ENCODE measurements around the gene EXO5. TPM values are rescaled to one million over a fixed set of nuclear protein-coding genes. Genes with fewer than 3 reads are reported as not detected.

EXO5 gene
- total and polyA plus RNA-seq, 2 of the 13 experiments (the other 11 are each of a cell fraction or from before 2014, with no cell fraction given): 9.9 to 20.5 TPM

GRCh38 chr1:40477678-40478053 lies 30.9 kb upstream of the EXO5 start:
- 5% methylated on average over 16 of the region's 17 CpGs for WGBS (ENCODE audit: low lambda C conversion rate)
- in situ Hi-C loops (cut with HindIII; ENCODE audit: extremely low pct_ligation_motif_present, low pct_unique_long_range_greater_than_20kb) (no loop called here), intact Hi-C loops (cut with micrococcal nuclease; ENCODE audit: unreplicated experiment) (no loop called here)
- Histone ChIP-seq H4K20me1 (ENCODE audit: insufficient read depth, low read length) (no peaks in the 10 kb centered on the region), H3K4me2 (ENCODE audit: low read depth, low read length) (peak overlapping the region; percentile 97), H2AFZ (ENCODE audit: low read length) (no peak overlapping the region), H3K79me2 (ENCODE audit: insufficient read depth, low read length) (peaks cover 5% of the 10 kb centered on the region), H3K27ac (ENCODE audit: extremely low read length, insufficient read depth, low read length) (peak overlapping the region; percentile 37), H3K36me3 (replicated peaks in 1 of 2; ENCODE audit: control insufficient read depth in 1 of 2, insufficient read depth in 2 of 2, low read length in 2 of 2) (peaks cover 2 to 12% of the 10 kb centered on the region in 2 experiments; a peak in 1 of 5 replicates), H3K4me1 (ENCODE audit: insufficient read depth, low read length) (peaks cover 15% of the 10 kb centered on the region), H3K9me3 (ENCODE audit: low read length) (peaks cover 30% of the 10 kb centered on the region), H3K4me3 (replicated peaks in 1 of 3; ENCODE audit: insufficient read depth in 1 of 3, low read depth in 2 of 3, low read length in 3 of 3) (peak overlapping the region; percentile 84 to 95 (median 85)), H3K9ac (ENCODE audit: insufficient read depth, low read depth, low read length) (peak overlapping the region; percentile 78), H3K27me3 (ENCODE audit: control insufficient read depth in 1 of 2, insufficient read depth in 2 of 2, low read length in 2 of 2) (peaks cover 0 to 3% of the 10 kb centered on the region in 2 experiments; a peak in 1 of 5 replicates)
- ATAC-seq (peak; percentile 64), DNase-seq (ENCODE audit: low spot score) (no peak), FAIRE-seq (peak; percentile 4)
- ChIA-PET CTCF (ENCODE audit: low intra/inter-chr PET ratio, low total read pairs) (no interaction called here), POLR2A (interaction anchor here (0.5 to 1.5 kb wide), 2 partner anchors 28 to 227 kb away, joined by 3 to 6 read pairs; partner anchors contain the start of gene ZFP69B)
- BruUV-seq (replicated peaks): no TSS peak
- TF ChIP-seq ZNF607 (CRISPR knock-in tag; IDR thresholded peaks at IDR 0.05; ENCODE audit: borderline replicate concordance) (no peak), ZNF605 (CRISPR knock-in tag; IDR thresholded peaks at IDR 0.05) (no peak), FIP1L1 (IDR thresholded peaks at IDR 0.05; ENCODE audit: borderline replicate concordance, insufficient read depth, low read depth, low read length) (no peak), MLLT10 (CRISPR knock-in tag; IDR thresholded peaks at IDR 0.05) (no peak), RFX5 (IDR thresholded peaks at IDR 0.05; ENCODE audit: low read depth, low read length) (no peak), STAT6 (CRISPR knock-in tag; IDR thresholded peaks at IDR 0.05; ENCODE audit: borderline replicate concordance) (no peak), LCORL (IDR thresholded peaks at IDR 0.05) (no peak), LCORL (CRISPR knock-in tag; IDR thresholded peaks at IDR 0.05) (0 out of 2 replicates have a peak, but pooled peaks have one; percentile 18), ZSCAN31 (CRISPR knock-in tag; IDR thresholded peaks at IDR 0.05; ENCODE audit: low read depth) (0 out of 2 replicates have a peak, but pooled peaks have one; percentile 1), ZNF776 (CRISPR knock-in tag; IDR thresholded peaks at IDR 0.05) (no peak), ATF7-NPFF (CRISPR knock-in tag; IDR thresholded peaks at IDR 0.05; ENCODE audit: low read depth) (peak; percentile 11; the same call in 1 of the 2 replicates), ZNF850 (CRISPR knock-in tag; conservative IDR thresholded peaks at IDR 0.05) (no peak), FOXA3 (CRISPR knock-in tag; IDR thresholded peaks at IDR 0.05) (no peak), ZNF235 (CRISPR knock-in tag; IDR thresholded peaks at IDR 0.05; ENCODE audit: borderline replicate concordance) (no peak), SRY (CRISPR knock-in tag; IDR thresholded peaks at IDR 0.05) (no peak), PREB (CRISPR knock-in tag; IDR thresholded peaks at IDR 0.05) (no peak), SMAD1 (CRISPR knock-in tag; IDR thresholded peaks at IDR 0.05; ENCODE audit: borderline replicate concordance, low read depth) (no peak), ZNF263 (CRISPR knock-in tag; IDR thresholded peaks at IDR 0.05) (peak; percentile 65), ZNF383 (CRISPR knock-in tag; IDR thresholded peaks at IDR 0.05; ENCODE audit: borderline replicate concordance) (no peak), SIN3A (IDR thresholded peaks at IDR 0.05; ENCODE audit: borderline replicate concordance, low read depth, low read length) (0 out of 2 replicates have a peak, but pooled peaks have one; percentile 21)
- TF ChIP-seq, protein P1, sequence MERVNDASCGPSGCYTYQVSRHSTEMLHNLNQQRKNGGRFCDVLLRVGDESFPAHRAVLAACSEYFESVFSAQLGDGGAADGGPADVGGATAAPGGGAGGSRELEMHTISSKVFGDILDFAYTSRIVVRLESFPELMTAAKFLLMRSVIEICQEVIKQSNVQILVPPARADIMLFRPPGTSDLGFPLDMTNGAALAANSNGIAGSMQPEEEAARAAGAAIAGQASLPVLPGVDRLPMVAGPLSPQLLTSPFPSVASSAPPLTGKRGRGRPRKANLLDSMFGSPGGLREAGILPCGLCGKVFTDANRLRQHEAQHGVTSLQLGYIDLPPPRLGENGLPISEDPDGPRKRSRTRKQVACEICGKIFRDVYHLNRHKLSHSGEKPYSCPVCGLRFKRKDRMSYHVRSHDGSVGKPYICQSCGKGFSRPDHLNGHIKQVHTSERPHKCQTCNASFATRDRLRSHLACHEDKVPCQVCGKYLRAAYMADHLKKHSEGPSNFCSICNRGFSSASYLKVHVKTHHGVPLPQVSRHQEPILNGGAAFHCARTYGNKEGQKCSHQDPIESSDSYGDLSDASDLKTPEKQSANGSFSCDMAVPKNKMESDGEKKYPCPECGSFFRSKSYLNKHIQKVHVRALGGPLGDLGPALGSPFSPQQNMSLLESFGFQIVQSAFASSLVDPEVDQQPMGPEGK (CRISPR knock-in tag; IDR thresholded peaks at IDR 0.05): no peak
